ENCODE data around the gene EPN3.

Gene EPN3

GRCh38 chr17:50534979-50535326, 2.4 kb downstream of the EPN3 start:
- POLR2A ChIA-PET, result no interaction called here
- Histone ChIP-seq H3K36me3 (ENCODE audit: control insufficient read depth in 2 of 2, insufficient read depth in 1 of 2, low read length in 2 of 2) (no peaks in the 10 kb centered on the region), H3K27ac (ENCODE audit: extremely low read depth, low read depth, low read length) (no peak overlapping the region), H3K4me3 (ENCODE audit: low read depth, low read length) (no peak overlapping the region), H3K4me1 (ENCODE audit: control insufficient read depth, insufficient read depth, low read length) (peaks cover 19% of the 10 kb centered on the region), H3K9me3 (ENCODE audit: control insufficient read depth, insufficient read depth, low read depth, low read length) (no peaks in the 10 kb centered on the region)
- CTCF ChIA-PET, result interaction anchor here (0.5 to 1.1 kb wide), 3 partner anchors 16 to 151 kb away, joined by 3 to 4 read pairs (median 3); no protein-coding TSS in a partner anchor
- TF ChIP-seq ZBTB8A (tag by site-specific recombination; IDR thresholded peaks at IDR 0.05) (no peak), GLI2 (tag by site-specific recombination; IDR thresholded peaks at IDR 0.05; ENCODE audit: borderline replicate concordance, low read depth) (no peak), ZBTB17 (tag by site-specific recombination; IDR thresholded peaks at IDR 0.05) (no peak), ZNF585B (tag by site-specific recombination; IDR thresholded peaks at IDR 0.05) (no peak), ZNF239 (tag by site-specific recombination; IDR thresholded peaks at IDR 0.05) (no peak), ZNF16 (tag by site-specific recombination; IDR thresholded peaks at IDR 0.05; ENCODE audit: low read depth) (no peak), ZNF18 (tag by site-specific recombination; IDR thresholded peaks at IDR 0.05) (no peak), TRIM28 (IDR thresholded peaks at IDR 0.05; ENCODE audit: borderline replicate concordance, low read length) (no peak), ZNF132 (tag by site-specific recombination; IDR thresholded peaks at IDR 0.05; ENCODE audit: borderline replicate concordance) (no peak), ZNF596 (tag by site-specific recombination; IDR thresholded peaks at IDR 0.05) (no peak), ZNF558 (tag by site-specific recombination; IDR thresholded peaks at IDR 0.05) (no peak), ZNF354C (tag by site-specific recombination; IDR thresholded peaks at IDR 0.05; ENCODE audit: borderline replicate concordance, low read depth) (no peak), ZNF155 (tag by site-specific recombination; IDR thresholded peaks at IDR 0.05) (no peak), YY1 (tag by site-specific recombination; IDR thresholded peaks at IDR 0.05) (no peak), ZNF449 (tag by site-specific recombination; IDR thresholded peaks at IDR 0.05) (no peak), ZNF169 (tag by site-specific recombination; IDR thresholded peaks at IDR 0.05) (no peak)

GRCh38 chr17:50535407-50535806, 2.9 kb downstream of the EPN3 start:
- ChIA-PET CTCF (interaction anchor here (1.1 kb wide), 1 partner anchor 15 kb away, joined by 4 read pairs; no protein-coding TSS in a partner anchor), POLR2A (no interaction called here)
- Histone ChIP-seq H3K4me3 (ENCODE audit: low read depth, low read length) (no peak overlapping the region), H3K4me1 (ENCODE audit: control insufficient read depth, insufficient read depth, low read length) (peaks cover 19% of the 10 kb centered on the region), H3K9me3 (ENCODE audit: control insufficient read depth, insufficient read depth, low read depth, low read length) (no peaks in the 10 kb centered on the region), H3K27ac (ENCODE audit: extremely low read depth, low read depth, low read length) (no peak overlapping the region), H3K36me3 (ENCODE audit: control insufficient read depth in 2 of 2, insufficient read depth in 1 of 2, low read length in 2 of 2) (no peaks in the 10 kb centered on the region)
- TF ChIP-seq GLI2 (tag by site-specific recombination; IDR thresholded peaks at IDR 0.05; ENCODE audit: borderline replicate concordance, low read depth), result no peak
- TF ChIP-seq ZNF549 (tag by site-specific recombination; IDR thresholded peaks at IDR 0.05), result no peak
- TF ChIP-seq ZBTB17 (tag by site-specific recombination; IDR thresholded peaks at IDR 0.05), result 0 out of 2 replicates have a peak, but pooled peaks have one; percentile 18
- TF ChIP-seq ZFHX2 (tag by site-specific recombination; conservative IDR thresholded peaks at IDR 0.05), result peak; percentile 79
- no peak for TF ChIP-seq YY2 (tag by site-specific recombination; IDR thresholded peaks at IDR 0.05)
- no peak for TF ChIP-seq ZNF645 (tag by site-specific recombination; IDR thresholded peaks at IDR 0.05)
- no peak for TF ChIP-seq SALL2 (tag by site-specific recombination; IDR thresholded peaks at IDR 0.05; ENCODE audit: borderline replicate concordance)
- TF ChIP-seq ZNF501 (tag by site-specific recombination; IDR thresholded peaks at IDR 0.05), result no peak
- TF ChIP-seq ZNF292 (tag by site-specific recombination; IDR thresholded peaks at IDR 0.05; ENCODE audit: borderline replicate concordance, low read depth), result no peak

Measured in HEK293 (cell line).